Endothelial cell of umbilical vein (primary cell): ENCODE data around the gene CELSR1. TPM values are rescaled to one million over a fixed set of nuclear protein-coding genes. Genes with fewer than 3 reads are reported as not detected.

Experiments
- BruUV-seq: library from RNA; stranded (reverse); fragments of 400-500 nt; replicated peaks from 2 replicates; lab custom pipeline; 2021; lab: Mats Ljungman, UMichigan
- CTCF ChIA-PET: fragments of 300-600, 350-600 bp; sonication (Branson Sonifier 250); formaldehyde crosslinking; loops from one replicate; lab custom pipeline; 2021; ENCODE audit warnings: antibody characterized with exemption, inconsistent platforms; lab: Charles Lee
- POLR2A ChIA-PET: fragments of 300-600, 350-600 bp; sonication (Branson Sonifier 250); formaldehyde crosslinking; loops from one replicate; lab custom pipeline; 2021; ENCODE audit warnings: antibody characterized with exemption, inconsistent platforms; lab: Charles Lee
- DNase-seq: peaks from one replicate; pipeline ENCODE4 v3.0.0-alpha.2; 2011; ENCODE audit warnings: low read depth, low spot score
- FAIRE-seq: peaks from 2 replicates; lab custom pipeline; 2011; peaks lifted over from hg19 to GRCh38; lab: Jason Lieb, UNC
- H2AFZ ChIP-seq: 2 replicates; pipeline ENCODE4 v1.6.0; 2012; ENCODE audit warnings: low read depth, low read length, control low read depth, inconsistent platforms
- H3K27ac ChIP-seq: 2 replicates; pipeline ENCODE4 v1.5.1; 2011; ENCODE audit warnings: low read depth, mild to moderate bottlenecking, control low read depth, low read length, moderate library complexity; ENCODE audit not compliant: insufficient read depth
- H3K27me3 ChIP-seq, 2 experiments: 2 replicates each; pipeline versions ENCODE4 v1.6.0 to v1.6.1; 2011; ENCODE audit warnings: low read length in 2 of 2, mixed read lengths in 1 of 2; ENCODE audit not compliant: control insufficient read depth in 2 of 2, insufficient read depth in 2 of 2
- H3K36me3 ChIP-seq, 2 experiments: 2 replicates in 1 of 2; 3 replicates in 1 of 2; pipeline ENCODE4 v1.5.1; 2011; ENCODE audit warnings: low read length in 2 of 2, mild to moderate bottlenecking in 1 of 2, moderate library complexity in 1 of 2; ENCODE audit not compliant: control insufficient read depth in 2 of 2, insufficient read depth in 2 of 2; ENCODE audit errors: extremely low read depth in 1 of 2
- H3K4me1 ChIP-seq: 3 replicates; pipeline ENCODE4 v1.5.1; 2011; ENCODE audit warnings: mild to moderate bottlenecking, low read length; ENCODE audit not compliant: control insufficient read depth, insufficient read depth; ENCODE audit errors: extremely low read depth
- H3K4me2 ChIP-seq: 2 replicates; pipeline ENCODE4 v1.6.1; 2011; ENCODE audit warnings: low read length, control low read depth, mixed read lengths; ENCODE audit not compliant: insufficient read depth
- H3K4me3 ChIP-seq, 3 experiments: fragments of 200-600 bp in 1 of 3; sonication (generic), shearing (Covaris generic) in 1 of 3; replicated peaks in 1 of 3; 2 replicates each; pipeline ENCODE4 v1.5.1; 2011 to 2016; ENCODE audit warnings: control low read depth in 3 of 3, low read length in 3 of 3, mild to moderate bottlenecking in 2 of 3, inconsistent platforms in 1 of 3, low read depth in 1 of 3, moderate library complexity in 1 of 3; ENCODE audit not compliant: insufficient read depth in 1 of 3
- H3K79me2 ChIP-seq: 2 replicates; pipeline ENCODE4 v1.6.0; 2012; ENCODE audit warnings: low read length, inconsistent platforms; ENCODE audit not compliant: control insufficient read depth, insufficient read depth
- H3K9ac ChIP-seq: replicated peaks from 2 replicates; pipeline ENCODE3; 2011; ENCODE audit warnings: low read length, control low read depth; ENCODE audit not compliant: insufficient read depth; ENCODE audit errors: extremely low read depth
- H3K9me1 ChIP-seq: replicated peaks from 3 replicates; pipeline ENCODE4 v1.6.0; 2011; ENCODE audit warnings: mild to moderate bottlenecking, low read length; ENCODE audit not compliant: control insufficient read depth, insufficient read depth; ENCODE audit errors: extremely low read depth
- H3K9me3 ChIP-seq: replicated peaks from 2 replicates; pipeline ENCODE4 v1.5.1; 2012; ENCODE audit warnings: low read length, inconsistent platforms; ENCODE audit not compliant: control insufficient read depth, insufficient read depth
- H4K20me1 ChIP-seq: replicated peaks from 2 replicates; pipeline ENCODE3; 2011; ENCODE audit warnings: mild to moderate bottlenecking, low read length; ENCODE audit not compliant: control insufficient read depth, insufficient read depth; ENCODE audit errors: extremely low read depth
- EZH2 ChIP-seq: IDR thresholded peaks from 2 replicates; pipeline ENCODE4 v1.6.1; 2012; ENCODE audit warnings: borderline replicate concordance, low read depth, mild to moderate bottlenecking, moderate library complexity, low read length, inconsistent platforms; ENCODE audit not compliant: severe bottlenecking
- FOS ChIP-seq: IDR thresholded peaks from 2 replicates; pipeline ENCODE4 v1.6.1; 2011; ENCODE audit warnings: mild to moderate bottlenecking, low read length, moderate library complexity, borderline replicate concordance; ENCODE audit not compliant: insufficient read depth
- GATA2 ChIP-seq: IDR thresholded peaks from 2 replicates; pipeline ENCODE4 v1.7.0; 2011; ENCODE audit warnings: low read depth, mild to moderate bottlenecking, moderate library complexity, mixed read lengths, low read length; ENCODE audit not compliant: insufficient read length, insufficient read depth
- JUN ChIP-seq: IDR thresholded peaks from 2 replicates; pipeline ENCODE4 v1.6.1; 2011; ENCODE audit warnings: borderline replicate concordance, low read depth; ENCODE audit not compliant: insufficient read length, insufficient read depth
- MYC ChIP-seq: IDR thresholded peaks from one replicate; pipeline ENCODE4 v1.6.1; 2011; ENCODE audit warnings: mild to moderate bottlenecking, low read depth, low read length
- POLR2A ChIP-seq: IDR thresholded peaks from 2 replicates; pipeline ENCODE4 v1.6.1; 2012; ENCODE audit warnings: low read depth, mild to moderate bottlenecking, control low read depth, low read length
- POLR2AphosphoS5 ChIP-seq: IDR thresholded peaks from 2 replicates; pipeline ENCODE4 v1.6.1; 2012; ENCODE audit warnings: low read depth, mild to moderate bottlenecking, control low read depth, low read length, moderate library complexity; ENCODE audit not compliant: insufficient read depth
- dilution Hi-C: fragments of 300-500 bp; cut with MboI; formaldehyde crosslinking; loops from one replicate; pipeline ENCODE4 v1.15.0; 2019; ENCODE audit warnings: low sequenced_read_pairs; ENCODE audit not compliant: extremely low pct_ligation_motif_present
- intact Hi-C: fragments of 100-400 bp; cut with micrococcal nuclease; formaldehyde crosslinking; loops from one replicate; pipeline ENCODE4 v1.10.0; 2022
- polyA plus RNA-seq, 4 experiments: library from polyadenylated mRNA; depleted of rRNA in 3 of 4; stranded (reverse) in 3 of 4; unstranded in 1 of 4; fragments of >200 nt; gene quantifications; 2 replicates each; pipeline versions ENCODE4 v1.2.1 to v1.2.3, GENCODE V29; 2011 to 2012; ENCODE audit warnings: missing spikeins in 1 of 4
- total RNA-seq: library from RNA; stranded (reverse); gene quantifications from 2 replicates; pipeline ENCODE4 v1.2.3, GENCODE V29; 2021
- TF ChIP-seq, protein P1 (sequence below), 2 donors: IDR thresholded peaks; 1 replicate in 1 of 2; 2 replicates in 1 of 2; pipeline ENCODE4 v1.5.1; 2011; ENCODE audit warnings: low read length in 2 of 2, mild to moderate bottlenecking in 2 of 2, moderate library complexity in 2 of 2, control low read depth in 1 of 2, inconsistent platforms in 1 of 2, low read depth in 1 of 2; ENCODE audit not compliant: insufficient read depth in 1 of 2; ENCODE audit errors: extremely low read depth in 1 of 2
- TF ChIP-seq, protein P2 (sequence below): IDR thresholded peaks from 2 replicates; pipeline ENCODE4 v1.6.1; 2011; ENCODE audit not compliant: insufficient read depth, insufficient read length

The CELSR1 gene
- total and polyA plus RNA-seq, 2 donors (not counting 3 experiments of a cell fraction or from before 2014, with no cell fraction given), result 3.7 to 5.4 TPM

DNA sequence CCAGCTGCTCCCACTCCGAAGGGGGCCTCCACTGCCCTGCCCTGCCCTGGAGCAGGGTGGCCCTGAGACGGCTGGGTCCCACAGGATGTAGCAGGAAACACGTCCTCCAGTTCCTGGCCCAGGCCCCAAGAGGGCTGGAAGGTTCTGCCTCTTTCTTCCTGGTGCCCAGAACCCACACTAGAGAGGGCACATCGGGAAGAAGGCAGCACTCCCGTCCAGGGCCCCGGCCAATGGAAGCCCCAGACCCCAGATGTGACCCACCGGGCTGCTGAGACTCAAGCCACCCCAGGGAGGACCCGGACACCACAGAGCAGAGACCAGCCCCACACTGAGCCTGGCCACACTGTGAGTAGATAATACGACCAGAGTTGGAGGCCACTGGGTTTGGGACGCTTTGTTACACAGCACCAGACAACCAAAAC lies 71.2 kb downstream of the CELSR1 start:
- TF ChIP-seq POLR2A, result no peak
- TF ChIP-seq POLR2AphosphoS5, result no peak
- TF ChIP-seq EZH2, result no peak
- TF ChIP-seq JUN, result no peak
- TF ChIP-seq MYC, result no peak
- no peak for TF ChIP-seq GATA2
- no peak for TF ChIP-seq FOS
- no peak for DNase-seq
- BruUV-seq, result no TSS peak
- no peak overlapping the region for H3K9ac ChIP-seq
- no peaks in the 10 kb centered on the region for H3K4me1 ChIP-seq
- H3K79me2 ChIP-seq, result no peaks in the 10 kb centered on the region
- dilution Hi-C loops (no loop called here), intact Hi-C loops (no loop called here)
- no peak overlapping the region for H3K27ac ChIP-seq
- H4K20me1 ChIP-seq, result no peaks in the 10 kb centered on the region
- H3K9me3 ChIP-seq, result no peaks in the 10 kb centered on the region
- no peaks in the 10 kb centered on the region for H3K36me3 ChIP-seq
- POLR2A ChIA-PET, result no interaction called here
- no peak overlapping the region for H3K4me2 ChIP-seq
- no peaks in the 10 kb centered on the region for H3K27me3 ChIP-seq
- CTCF ChIA-PET, result no interaction called here
- no peak overlapping the region for H2AFZ ChIP-seq
- no peak overlapping the region for H3K4me3 ChIP-seq
- H3K9me1 ChIP-seq, result no peaks in the 10 kb centered on the region
- FAIRE-seq, result no peak

DNA sequence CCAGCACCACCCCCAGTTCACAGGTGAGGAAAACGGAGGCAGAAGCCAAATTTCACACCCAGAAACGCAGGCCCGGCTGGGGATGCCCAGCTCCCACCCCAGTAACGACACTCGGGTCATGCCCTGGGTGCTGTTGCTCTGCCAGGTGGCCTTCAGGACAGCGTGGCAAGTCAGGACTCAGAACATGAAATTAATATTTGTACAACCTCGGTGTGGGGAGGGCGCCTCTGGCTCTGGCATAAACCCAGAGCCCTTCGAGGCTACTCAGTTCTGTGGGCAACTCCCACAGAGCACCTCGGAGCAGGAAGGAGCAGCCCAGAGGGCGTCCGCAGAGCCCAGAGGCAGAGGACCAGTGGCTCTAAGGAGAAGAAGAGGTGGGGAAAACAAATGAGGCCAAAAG lies 71.6 kb downstream of the CELSR1 start:
- no peaks in the 10 kb centered on the region for H3K36me3 ChIP-seq
- H3K4me3 ChIP-seq, result no peak overlapping the region
- no TSS peak for BruUV-seq
- H3K9ac ChIP-seq, result no peak overlapping the region
- dilution Hi-C loops (no loop called here), intact Hi-C loops (no loop called here)
- TF ChIP-seq EZH2, result no peak
- TF ChIP-seq POLR2A, result no peak
- no peak for TF ChIP-seq FOS
- no peak for TF ChIP-seq POLR2AphosphoS5
- no peak for TF ChIP-seq JUN
- no peak for TF ChIP-seq MYC
- TF ChIP-seq, protein P1, sequence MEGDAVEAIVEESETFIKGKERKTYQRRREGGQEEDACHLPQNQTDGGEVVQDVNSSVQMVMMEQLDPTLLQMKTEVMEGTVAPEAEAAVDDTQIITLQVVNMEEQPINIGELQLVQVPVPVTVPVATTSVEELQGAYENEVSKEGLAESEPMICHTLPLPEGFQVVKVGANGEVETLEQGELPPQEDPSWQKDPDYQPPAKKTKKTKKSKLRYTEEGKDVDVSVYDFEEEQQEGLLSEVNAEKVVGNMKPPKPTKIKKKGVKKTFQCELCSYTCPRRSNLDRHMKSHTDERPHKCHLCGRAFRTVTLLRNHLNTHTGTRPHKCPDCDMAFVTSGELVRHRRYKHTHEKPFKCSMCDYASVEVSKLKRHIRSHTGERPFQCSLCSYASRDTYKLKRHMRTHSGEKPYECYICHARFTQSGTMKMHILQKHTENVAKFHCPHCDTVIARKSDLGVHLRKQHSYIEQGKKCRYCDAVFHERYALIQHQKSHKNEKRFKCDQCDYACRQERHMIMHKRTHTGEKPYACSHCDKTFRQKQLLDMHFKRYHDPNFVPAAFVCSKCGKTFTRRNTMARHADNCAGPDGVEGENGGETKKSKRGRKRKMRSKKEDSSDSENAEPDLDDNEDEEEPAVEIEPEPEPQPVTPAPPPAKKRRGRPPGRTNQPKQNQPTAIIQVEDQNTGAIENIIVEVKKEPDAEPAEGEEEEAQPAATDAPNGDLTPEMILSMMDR (IDR thresholded peaks at IDR 0.05; ENCODE audit: extremely low read depth in 1 of 2, insufficient read depth in 1 of 2, low read depth in 1 of 2, low read length in 2 of 2), result no peak
- TF ChIP-seq GATA2, result no peak
- TF ChIP-seq, protein P2, sequence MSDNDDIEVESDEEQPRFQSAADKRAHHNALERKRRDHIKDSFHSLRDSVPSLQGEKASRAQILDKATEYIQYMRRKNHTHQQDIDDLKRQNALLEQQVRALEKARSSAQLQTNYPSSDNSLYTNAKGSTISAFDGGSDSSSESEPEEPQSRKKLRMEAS, result no peak
- H3K9me3 ChIP-seq, result no peaks in the 10 kb centered on the region
- H4K20me1 ChIP-seq, result no peaks in the 10 kb centered on the region
- no peaks in the 10 kb centered on the region for H3K27me3 ChIP-seq
- no peak overlapping the region for H2AFZ ChIP-seq
- no peaks in the 10 kb centered on the region for H3K9me1 ChIP-seq
- no peak overlapping the region for H3K27ac ChIP-seq
- no peak overlapping the region for H3K4me2 ChIP-seq
- ChIA-PET CTCF (no interaction called here), POLR2A (no interaction called here)
- no peak for DNase-seq
- no peaks in the 10 kb centered on the region for H3K4me1 ChIP-seq
- H3K79me2 ChIP-seq, result no peaks in the 10 kb centered on the region
- no peak for FAIRE-seq
